CD1c-positive myeloid dendritic cell (primary cell): Measurements from ENCODE around the gene TMEM107.
"Not testable (repeated sequence)": the region's sequence is repeated elsewhere in the genome, so short reads cannot be mapped to it uniquely, and the experiment has no call there.

Source experiments
- DNase-seq: peaks from one replicate; pipeline ENCODE4 v3.0.0-alpha.2; 2016; ENCODE audit errors: extremely low spot score

TMEM107 gene

DNA sequence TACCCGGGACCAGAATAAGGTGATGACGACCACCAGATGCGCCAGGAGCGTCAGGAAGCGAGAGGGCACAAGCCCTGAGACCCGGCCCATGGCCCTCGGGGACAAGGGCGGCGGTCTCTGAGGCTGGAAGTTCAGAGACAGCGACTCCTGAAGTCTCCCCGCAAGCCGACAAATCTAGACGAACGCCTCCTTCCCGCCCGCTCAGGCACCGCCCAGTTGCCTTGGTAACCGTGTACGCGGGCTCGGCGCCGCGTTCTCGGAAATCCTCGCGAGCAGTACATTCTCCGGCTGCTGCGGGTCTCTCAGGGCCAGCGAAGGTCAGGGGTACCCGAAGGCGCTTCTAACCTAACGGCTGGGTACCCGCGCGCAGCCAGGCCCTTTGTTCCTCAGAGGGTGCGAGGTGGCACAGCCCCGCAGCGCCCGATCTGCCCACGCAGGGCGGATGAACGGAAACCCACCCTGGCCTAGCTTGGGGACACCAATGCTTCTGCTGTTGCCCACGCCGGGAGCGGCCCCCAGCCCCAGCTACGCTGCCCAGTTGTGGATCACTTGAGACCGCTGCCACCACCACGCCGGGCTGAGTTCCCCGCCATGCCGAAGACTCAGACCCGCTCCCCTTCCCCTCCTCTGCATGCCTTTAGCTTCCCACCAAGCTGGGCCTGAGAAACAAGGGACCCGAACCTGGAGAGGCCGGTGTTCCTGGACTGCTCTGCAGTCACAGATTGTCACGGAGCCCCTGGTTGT lies at the start of gene TMEM107:
Gene TMEM107 (minus strand): TSS at position 184 of the 744 bp plus-strand sequence. CDS start 94 bp downstream, at position 90.
- peak; percentile 93 for DNase-seq

DNA sequence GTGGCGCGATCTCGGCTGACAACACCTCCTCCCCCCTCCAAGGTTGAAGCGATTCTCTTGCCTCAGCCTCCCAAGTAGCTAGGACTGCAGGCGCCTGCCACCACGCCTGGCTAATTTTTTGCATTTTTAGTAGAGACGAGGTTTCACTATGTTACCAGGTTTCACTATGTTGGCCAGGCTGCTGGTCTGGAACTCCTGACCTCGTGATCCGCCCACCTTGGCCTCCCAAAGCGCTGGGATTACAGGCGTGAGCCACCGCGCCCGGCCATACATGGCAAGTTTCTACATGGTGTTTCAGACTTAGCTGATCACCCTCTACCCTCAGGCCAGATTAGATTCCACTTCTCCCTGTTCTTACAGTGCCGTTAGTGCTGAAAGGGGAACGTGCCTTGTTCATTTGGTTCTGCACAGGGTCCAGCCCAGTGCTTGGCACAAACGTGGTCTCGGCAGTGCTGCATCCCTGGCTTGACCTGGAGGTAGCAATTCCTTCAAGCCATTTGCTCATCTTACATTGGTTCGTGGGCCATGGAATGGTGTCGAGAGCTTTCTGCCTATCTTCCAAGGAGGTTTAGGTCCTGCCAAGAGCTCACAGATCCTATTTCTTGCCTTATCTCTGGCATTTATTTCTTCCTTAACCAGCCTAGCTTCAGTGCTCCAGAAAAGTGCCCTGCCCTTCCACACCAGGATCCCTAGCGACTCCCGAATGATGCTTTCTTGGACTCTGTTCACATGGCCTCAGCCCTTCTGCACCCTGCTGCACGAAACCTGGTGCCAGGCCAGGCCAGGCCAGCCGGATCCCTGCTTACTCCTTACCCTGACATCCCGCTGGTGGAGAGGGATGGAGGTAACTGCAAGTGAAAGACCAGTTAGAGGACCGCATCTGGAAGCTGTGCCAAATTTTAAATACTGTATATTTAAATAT lies 49.0 kb upstream of the TMEM107 start:
- DNase-seq = no peak

DNA sequence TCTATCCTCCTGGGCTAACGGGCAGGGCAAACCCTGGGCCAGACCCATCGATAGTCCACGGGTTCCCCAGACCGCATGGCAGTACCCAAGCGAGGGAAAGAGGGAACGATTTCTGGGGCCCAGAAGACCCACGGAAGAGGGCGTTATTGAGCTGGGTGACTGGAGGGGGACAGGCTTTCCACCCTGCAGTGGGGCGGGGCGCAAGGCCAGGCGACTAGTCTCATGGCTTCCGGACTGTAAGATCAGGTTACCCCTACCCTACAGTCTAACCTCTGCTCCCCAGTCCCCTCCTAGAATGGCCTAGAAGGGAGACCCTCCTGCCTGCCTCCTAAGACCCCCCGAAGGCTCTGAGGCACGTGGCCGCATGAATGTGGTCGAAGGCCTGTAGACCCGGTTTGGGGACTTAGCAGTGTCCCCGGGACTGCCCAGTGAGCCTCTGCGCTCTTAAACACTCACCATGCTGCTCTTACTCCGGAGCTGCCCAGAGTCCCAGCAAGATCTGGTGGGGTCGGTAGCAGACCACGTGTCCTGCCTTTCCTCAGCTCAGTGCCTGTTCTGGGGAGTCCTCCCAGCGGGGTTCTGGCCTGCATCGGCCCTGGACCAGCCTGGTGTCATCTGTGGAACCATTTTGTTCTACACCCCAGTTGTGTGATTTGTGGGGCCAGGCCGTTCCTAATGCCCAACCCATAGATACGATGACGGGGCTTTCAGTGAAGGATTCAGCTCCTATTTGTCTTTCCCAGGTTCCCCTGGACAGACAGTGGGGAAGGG lies 47.4 kb upstream of the TMEM107 start:
- DNase-seq = no peak

DNA sequence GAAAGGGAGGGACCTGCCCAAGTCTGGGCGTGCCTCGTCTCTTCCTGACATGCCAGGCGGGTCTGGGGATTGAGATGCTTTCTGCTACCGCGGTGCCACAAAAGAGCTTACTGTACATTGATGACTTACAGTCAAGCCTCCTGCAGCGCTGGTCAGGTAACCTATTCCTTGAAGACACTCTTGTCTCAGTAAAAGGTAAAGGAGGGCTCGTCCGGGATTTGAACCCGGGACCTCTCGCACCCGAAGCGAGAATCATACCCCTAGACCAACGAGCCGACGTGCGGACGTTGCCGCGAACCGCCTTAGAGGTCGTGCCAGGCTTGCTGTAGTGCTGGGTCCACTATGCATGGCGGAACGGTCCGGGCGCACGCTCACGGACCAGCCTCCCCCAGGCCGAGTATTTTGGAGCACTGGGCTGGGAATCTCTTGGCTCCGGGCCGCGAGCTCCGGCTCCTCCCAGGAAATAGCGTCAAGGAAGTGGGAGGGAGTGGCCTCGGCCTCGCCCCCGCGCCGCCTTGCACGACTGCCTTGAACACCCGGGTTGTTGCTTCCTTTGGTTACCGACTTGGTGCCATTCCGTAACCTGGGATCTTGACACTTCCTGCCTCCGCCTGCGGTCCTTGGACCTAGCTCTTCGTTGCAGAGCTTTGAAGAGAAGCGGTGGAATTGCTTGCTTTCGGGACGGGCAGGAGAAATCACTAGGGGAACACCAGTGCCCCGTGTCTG lies 46.6 kb upstream of the TMEM107 start:
- DNase-seq = peak; percentile 97

DNA sequence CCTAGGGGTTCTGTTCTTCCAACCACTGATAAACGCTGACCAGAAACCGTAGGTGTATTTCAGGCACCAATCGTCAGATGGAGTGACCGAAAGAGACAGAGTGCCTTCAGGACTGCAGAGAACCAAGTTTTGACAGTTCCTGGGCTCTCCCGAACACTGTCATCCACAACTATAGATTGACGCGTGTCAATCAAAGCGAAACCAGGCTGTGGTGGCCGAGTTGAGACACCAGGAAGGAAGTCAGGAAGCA lies 46.1 kb upstream of the TMEM107 start:
- peak; percentile 90 for DNase-seq

DNA sequence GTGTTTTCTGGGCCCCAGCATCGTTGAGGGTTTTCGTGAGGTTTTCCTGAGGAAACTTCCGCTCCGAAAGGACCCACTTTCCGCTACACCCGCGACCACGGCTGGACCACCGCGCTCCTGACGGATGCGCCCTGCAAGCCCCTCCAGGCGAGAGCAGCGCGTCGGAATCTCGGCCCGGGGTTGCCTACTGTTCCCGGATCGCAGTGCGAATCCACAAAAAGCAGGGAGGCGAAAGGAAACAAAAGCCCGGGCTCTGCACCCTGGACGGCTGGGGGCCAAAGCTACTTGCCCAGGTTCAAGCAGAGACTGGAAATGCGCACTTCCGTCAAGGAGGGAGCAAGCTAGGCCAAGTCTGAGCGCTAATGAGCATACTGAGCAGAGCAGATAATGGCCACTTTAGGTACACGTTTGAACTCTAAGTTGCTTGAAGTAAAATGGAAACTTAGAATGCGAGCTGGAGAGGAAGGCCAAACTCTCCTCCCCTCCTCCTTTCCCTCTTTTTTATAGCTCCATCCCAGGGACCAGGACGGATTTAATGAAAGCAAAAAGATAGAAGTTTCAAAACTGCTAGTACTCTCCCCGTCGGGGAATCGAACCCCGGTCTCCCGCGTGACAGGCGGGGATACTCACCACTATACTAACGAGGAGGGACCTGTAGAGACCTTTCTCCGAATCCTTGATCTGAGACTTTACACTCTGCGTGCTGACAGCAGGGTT lies 45.6 kb upstream of the TMEM107 start:
- DNase-seq = peak; percentile 87

DNA sequence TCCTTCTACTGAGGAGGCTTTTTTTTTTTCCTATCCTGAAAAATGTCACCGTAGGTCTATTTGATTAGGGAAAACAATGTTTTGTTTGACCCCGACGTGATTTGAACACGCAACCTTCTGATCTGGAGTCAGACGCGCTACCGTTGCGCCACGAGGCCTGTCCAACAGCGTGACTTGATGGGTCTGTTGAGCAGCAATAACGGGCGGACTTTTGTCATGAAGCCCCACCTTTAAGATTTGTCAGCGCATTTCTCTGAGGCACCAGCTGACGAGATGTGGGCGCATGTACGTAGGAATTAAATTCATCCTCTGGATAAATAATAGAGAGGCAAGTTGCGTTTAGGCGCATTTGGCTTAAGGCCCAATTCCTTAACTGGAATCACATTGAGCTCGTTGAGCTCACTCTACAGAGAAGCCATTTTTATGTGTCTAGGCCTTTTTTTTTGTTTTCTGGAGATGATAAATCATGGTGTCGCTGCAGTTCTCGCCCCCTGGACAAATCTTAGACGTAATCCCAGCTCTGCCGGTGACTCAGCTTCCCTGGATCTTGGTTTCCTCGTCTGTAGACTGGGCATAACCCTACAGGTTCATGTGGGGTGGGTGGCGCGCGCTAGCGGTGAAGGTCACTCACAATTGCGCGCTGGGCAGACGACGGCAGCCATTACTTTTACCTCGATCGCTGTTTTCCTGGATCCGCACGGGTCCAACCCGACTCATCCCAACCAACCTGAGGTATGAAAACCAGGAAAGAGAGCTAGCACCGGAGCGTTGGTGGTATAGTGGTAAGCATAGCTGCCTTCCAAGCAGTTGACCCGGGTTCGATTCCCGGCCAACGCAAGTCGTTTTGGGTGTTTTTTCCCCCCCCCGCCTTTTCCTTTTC lies 44.8 kb upstream of the TMEM107 start:
- DNase-seq = peak; percentile 84

DNA sequence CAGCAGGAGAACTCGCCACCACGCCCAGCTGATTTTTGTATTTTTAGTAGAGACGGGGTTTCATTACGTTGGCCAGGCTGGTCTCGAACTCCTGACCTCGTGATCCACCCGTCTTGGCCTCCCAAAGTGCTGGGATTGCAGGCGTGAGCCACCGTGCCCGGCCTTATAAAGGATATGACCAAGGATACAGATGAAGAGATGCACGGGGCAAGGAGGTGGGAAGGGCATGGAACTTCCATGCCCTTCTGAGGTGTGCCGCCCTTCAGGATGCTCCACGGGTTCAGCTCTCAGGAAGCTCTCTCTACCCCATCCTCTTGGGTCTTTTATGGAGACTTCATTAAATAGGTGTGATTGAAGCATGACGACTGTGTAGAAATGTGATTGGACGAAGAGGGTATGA lies 37.8 kb upstream of the TMEM107 start:
- not testable (repeated sequence) for DNase-seq

DNA sequence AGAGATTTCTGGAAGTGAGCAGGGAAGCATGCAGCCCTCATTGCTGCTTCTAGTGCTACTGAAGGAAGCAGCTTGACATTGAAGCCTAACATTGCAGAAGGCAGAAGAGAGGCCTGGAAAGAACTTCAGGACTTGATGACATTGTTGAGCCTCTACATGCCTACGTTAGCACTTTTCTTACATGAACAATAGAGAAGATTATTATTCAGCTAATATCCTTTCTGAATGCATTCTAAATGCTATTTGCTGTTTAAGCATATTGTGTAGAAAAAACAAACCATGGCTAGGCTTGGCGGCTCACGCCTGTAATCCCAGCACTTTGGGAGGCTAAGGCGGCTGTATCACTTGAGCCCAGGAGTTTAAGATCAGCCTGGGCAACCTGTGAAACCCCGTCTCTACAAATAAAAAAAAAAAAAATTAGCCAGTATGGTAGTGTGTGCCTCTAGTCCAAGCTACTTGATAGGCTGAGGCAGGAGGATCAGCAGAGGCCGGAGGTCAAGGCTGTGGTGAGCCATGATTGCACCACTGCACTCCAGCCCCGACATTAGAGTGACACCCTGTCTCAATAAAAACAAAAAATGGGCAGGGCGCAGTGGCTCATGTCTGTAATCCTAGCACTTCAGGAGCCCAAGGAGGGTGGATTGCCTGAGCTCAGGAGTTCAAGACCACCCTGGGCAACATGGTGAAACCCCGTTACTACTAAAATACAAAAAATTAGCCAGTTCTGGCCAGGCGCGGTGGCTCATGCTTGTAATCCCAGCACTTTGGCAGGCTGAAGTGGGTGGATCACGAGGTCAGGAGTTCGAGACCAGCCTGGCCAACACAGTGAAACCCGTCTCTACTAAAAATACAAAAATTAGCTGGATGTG lies 36.4 kb upstream of the TMEM107 start:
- DNase-seq = no peak

DNA sequence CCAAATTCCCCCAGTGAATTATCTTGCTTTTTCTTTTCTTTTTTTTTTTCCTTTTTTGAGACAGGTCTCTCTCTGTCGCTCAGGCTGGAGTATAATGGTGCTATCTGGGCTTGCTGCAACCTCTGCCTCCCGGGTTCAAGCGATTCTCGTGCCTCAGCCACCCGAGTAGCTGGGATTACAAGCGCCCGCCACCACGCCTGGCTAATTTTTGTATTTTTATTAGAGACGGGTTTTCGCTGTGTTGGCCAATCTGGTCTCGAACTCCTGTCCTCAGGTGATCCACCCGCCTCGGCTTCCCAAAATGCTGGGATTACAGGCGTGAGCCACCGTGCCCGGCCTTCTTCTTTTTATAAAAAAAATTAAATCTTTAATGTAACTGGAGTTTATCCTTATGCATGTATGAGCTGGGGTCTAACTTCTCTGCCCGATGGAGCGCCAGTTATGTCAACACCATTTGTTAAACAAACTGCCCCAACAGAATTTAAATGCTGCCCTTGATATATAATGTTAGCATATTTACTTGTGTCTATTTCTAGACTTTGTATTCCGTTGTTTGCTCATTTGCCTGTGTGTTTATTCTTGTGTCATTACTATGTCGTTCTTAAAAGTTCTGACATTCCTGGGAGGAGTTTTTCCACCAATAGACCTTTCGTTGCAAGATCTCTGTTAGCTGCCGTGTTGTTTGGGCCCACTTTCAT lies 34.7 kb upstream of the TMEM107 start:
- DNase-seq = no peak

DNA sequence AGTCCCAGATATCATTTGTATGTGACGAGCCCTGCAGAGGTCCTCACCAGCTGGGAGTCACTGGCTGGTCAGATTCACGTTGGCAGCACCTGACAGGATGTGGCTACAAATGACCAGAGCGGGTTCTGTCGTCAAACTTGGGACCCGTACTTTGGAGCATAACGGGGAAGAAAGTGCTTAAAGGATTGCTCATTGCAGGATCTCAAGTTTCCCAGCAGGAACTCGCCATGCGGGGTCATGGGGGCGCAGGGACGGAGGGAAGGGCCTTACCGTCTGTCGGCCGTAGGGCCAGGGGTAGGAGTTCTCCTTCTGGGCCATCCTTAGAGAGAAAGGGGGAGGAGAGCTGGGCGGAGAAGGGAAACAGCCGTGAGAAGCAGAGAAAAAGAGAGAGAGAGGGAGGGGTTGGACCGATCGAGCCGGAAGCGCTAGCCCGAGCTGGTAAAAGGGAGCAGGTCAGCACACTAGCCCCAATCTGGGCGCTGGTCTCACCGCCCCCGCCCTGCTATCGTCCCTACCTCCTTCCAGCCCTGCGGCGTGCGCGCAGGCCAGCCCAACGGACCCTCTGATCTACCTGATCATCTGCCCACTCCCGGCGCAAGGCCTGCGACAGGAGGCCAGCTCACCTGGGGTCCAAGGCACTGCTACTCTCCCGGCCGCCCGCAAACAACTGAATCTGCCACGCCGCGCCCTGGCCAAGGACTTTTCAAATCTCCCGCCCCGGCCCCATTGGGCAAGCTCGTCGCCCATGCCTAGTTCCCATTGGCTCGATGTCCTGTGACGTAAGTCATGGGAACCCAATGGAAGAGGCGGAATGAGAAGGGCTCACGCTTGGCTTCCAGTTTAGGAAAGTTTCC lies 34.0 kb upstream of the TMEM107 start, which contains the start of gene AURKB:
Gene AURKB (minus strand): TSS at position 669 of the 854 bp plus-strand sequence. CDS start 351 bp downstream, at position 318.
- DNase-seq = peak; percentile 97

DNA sequence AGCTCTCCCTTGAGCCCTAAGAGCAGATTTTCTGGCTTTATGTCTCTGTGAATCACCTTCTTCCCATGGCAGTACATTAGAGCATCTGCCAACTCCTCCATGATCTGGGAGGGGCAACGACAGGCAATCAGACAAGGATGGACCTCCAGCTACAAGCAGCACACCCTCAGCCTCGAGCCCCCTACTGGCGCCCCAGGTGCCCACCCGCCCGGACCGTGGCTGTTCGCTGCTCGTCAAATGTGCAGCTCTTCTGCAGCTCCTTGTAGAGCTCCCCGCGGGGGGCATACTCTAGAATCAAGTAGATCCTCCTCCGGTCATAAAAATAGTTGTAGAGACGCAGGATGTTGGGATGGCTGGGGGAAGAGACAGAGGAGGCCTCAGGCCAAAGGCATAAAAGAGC lies 30.4 kb upstream of the TMEM107 start:
- DNase-seq = no peak

DNA sequence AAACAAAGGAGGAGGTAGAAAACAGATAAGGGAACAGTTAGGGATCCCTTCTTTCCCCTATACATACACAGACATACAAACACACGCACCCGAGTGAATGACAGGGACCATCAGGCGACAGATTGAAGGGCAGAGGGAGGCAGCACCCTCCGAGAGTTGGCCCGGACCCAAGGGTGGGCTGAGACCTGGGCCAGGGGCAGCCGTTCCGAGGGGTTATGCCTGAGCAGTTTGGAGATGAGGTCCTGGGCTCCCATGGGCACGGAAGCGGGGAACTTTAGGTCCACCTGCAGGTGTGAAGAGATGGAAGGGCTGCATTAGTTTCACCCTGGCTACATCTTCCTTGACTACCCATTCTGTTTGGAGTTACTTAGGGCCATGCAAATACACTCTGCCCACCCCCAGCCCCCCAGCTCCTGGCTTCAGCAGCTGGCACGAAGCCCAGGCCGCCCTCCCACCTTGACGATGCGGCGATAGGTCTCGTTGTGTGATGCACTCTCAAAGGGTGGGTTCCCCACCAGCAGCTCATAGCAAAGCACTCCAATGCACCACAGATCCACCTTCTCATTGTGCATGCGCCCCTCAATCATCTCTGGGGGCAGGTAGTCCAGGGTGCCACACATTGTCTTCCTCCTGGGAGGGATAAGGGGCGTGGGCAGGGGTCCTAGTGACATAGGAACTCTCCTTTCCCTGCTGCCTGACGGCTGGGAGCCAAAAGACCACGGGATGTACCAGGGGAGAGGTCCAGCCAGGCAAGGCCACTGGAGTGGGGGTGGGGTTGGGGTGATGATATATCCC lies 28.8 kb upstream of the TMEM107 start:
- DNase-seq = no peak

DNA sequence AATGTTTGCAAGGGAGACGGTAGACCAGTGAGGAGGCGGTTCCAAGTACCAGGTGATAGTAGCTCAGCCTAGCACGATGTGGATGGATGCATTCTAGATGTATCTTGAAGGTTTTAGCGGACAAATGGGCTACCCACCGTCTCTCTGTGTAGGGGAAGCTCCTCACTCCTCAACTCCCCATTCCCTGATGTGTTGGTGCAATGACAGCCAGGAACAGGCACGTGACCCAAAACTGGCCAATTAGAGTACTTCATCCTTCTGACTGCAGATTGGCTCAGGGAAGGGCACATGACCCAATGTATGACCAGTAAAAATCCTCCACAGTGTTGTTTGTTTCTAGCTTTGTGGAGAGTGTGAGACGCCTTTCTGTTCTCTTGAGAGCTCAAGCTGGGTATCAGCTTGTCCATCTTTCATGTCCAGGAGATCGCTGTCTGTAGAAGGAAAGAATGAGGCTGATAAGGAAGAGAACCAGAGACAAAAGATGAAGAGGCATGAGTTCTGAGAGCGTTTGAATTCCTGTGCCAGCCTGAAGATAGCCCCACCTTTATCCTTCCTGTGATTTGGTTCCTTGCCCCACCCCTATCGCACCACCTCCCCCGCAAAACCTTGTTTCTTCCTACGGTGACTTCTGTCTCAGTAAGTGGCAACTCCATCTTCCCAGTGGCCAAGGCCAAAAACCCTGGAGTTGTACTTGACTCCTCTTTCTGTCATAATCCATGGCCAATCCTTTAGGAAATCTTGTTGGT lies 16.1 kb upstream of the TMEM107 start:
- DNase-seq = peak; percentile 85

DNA sequence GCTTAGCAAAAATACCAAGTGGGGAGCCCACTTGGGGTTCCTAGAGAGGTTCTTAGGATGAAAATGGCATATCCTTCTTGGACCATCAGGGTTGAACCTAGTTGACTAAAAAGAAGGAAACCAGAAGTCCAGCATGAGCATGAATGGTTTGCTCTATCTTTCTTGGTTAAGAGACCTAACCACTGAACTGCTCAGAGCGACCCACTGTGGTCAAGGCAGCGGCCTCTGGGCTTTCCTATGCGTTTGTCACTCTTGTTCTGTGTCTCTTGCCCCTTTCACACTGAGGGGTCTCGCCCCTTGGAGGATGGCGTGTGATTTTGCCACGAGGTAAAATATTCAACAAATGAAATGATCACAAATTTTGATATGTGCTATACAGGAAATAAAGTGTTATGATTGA lies 14.3 kb upstream of the TMEM107 start:
- DNase-seq = no peak
